GM18868 (cell line): ENCODE data around the gene CACNA2D1.

Source experiments
- ATAC-seq: cut with Tn5 transposase; IDR thresholded peaks from one replicate; pipeline ENCODE4 v1.9.1; 2021; ENCODE audit warnings: mild to moderate bottlenecking, moderate library complexity; ENCODE audit not compliant: unreplicated experiment

CACNA2D1 gene

GRCh38 chr7:82443547-82444219, at the start of gene CACNA2D1:
Gene CACNA2D1, minus strand, starts transcription at chr7:82443777.
- ATAC-seq, result peak; percentile 45

- peak; percentile 87 for ATAC-seq
Observed at GRCh38 chr7:82481499-82482097, 38.0 kb upstream of the CACNA2D1 start.

- ATAC-seq, result no peak
Observed at GRCh38 chr7:82477733-82478515, 34.3 kb upstream of the CACNA2D1 start.

- ATAC-seq, result no peak
Observed at GRCh38 chr7:82472966-82473365, 29.4 kb upstream of the CACNA2D1 start.

- no peak for ATAC-seq
Observed at GRCh38 chr7:82471351-82472020, 27.9 kb upstream of the CACNA2D1 start.

GRCh38 chr7:82469207-82469606, 25.6 kb upstream of the CACNA2D1 start:
- no peak for ATAC-seq

- ATAC-seq, result no peak
Observed at GRCh38 chr7:82468435-82468834, 24.9 kb upstream of the CACNA2D1 start.

- ATAC-seq, result no peak
Observed at GRCh38 chr7:82467020-82467419, 23.4 kb upstream of the CACNA2D1 start.

GRCh38 chr7:82464372-82464771, 20.8 kb upstream of the CACNA2D1 start:
- no peak for ATAC-seq

- ATAC-seq, result no peak
Observed at GRCh38 chr7:82455295-82455694, 11.7 kb upstream of the CACNA2D1 start.

- ATAC-seq, result no peak
Observed at GRCh38 chr7:82450759-82451158, 7.2 kb upstream of the CACNA2D1 start.

GRCh38 chr7:82449910-82450309, 6.3 kb upstream of the CACNA2D1 start:
- ATAC-seq, result no peak

GRCh38 chr7:82446897-82447296, 3.3 kb upstream of the CACNA2D1 start:
- ATAC-seq, result no peak

- ATAC-seq, result no peak
Observed at GRCh38 chr7:82445271-82445670, 1.7 kb upstream of the CACNA2D1 start.

GRCh38 chr7:82444220-82444909, 788 bp upstream of the CACNA2D1 start:
- ATAC-seq, result peak; percentile 13

- no peak for ATAC-seq
Observed at GRCh38 chr7:82443036-82443546, 486 bp downstream of the CACNA2D1 start.

GRCh38 chr7:82442492-82443035, 1.0 kb downstream of the CACNA2D1 start:
- peak; percentile 23 for ATAC-seq

- ATAC-seq, result no peak
Observed at GRCh38 chr7:82441669-82442478, 1.7 kb downstream of the CACNA2D1 start.

GRCh38 chr7:82438521-82438920, 5.1 kb downstream of the CACNA2D1 start:
- no peak for ATAC-seq
